Germinal center (tissue), 1 donor: ENCODE results near the gene AKAP7.
"Not testable (repeated sequence)": the region's sequence is repeated elsewhere in the genome, so short reads cannot be mapped to it uniquely, and the experiment has no call there.

Experiments used
- DNase-seq: peaks from one replicate; pipeline ENCODE4 v3.0.0; 2012; ENCODE audit warnings: mixed read lengths, low spot score

The AKAP7 gene

DNA sequence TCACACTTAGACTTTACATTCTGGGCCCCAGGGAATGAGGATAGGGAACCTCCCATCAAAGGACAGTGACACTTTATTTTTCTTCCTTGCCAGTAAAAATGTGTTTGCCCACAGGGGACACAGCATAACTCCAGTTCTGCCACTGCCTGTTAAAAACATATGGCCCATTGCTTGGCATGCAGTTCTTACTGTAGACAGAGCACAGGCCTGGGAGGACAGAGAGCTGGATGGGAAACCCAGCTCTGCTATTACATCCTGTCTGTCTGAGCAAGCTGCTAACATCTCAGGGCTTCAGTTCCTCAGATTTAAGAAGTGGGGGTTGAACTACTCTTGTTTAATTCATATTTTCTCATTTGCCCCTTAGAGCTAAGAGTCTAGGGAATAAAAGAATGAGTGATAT, 120.2 kb downstream of the AKAP7 start:
- no peak for DNase-seq

DNA sequence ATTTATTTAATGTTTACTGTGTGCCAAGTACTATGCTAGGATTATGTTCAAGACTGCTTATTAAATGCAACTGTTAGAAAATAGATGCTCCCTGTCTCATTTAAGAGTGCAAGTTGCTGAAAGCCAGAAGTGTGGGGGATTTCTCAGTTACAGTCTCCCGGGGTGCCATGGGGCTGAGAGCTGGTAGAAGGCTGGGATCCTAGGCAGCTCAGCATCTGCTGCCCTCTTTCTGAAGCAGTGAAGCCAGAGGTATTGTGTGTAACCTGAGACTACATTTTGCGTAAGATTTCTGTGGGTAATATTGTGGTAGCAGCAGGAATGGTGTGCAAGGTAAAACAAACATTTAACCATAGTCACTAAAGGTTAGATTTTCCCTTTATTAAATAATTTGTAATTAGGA, 120.6 kb downstream of the AKAP7 start:
- no peak for DNase-seq

DNA sequence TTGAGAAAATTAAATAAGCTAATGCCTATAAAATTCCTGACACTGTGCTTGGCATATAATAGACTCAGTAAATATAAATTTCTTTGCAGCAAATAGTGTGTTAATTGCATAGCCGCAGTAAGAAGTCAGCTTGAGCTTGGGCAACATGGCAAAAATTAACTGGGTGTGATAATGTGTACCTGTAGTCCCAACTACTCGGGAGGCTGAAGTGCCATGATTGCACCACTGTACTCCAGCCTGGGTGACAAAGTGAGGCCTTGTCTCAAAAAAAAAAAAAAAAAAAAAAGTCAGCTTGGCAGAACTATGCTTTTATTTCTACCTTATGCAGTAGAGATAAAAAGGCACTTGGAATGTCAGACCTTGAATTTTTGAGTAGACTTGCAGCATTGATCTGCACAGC, 121.8 kb downstream of the AKAP7 start:
- DNase-seq, result no peak

DNA sequence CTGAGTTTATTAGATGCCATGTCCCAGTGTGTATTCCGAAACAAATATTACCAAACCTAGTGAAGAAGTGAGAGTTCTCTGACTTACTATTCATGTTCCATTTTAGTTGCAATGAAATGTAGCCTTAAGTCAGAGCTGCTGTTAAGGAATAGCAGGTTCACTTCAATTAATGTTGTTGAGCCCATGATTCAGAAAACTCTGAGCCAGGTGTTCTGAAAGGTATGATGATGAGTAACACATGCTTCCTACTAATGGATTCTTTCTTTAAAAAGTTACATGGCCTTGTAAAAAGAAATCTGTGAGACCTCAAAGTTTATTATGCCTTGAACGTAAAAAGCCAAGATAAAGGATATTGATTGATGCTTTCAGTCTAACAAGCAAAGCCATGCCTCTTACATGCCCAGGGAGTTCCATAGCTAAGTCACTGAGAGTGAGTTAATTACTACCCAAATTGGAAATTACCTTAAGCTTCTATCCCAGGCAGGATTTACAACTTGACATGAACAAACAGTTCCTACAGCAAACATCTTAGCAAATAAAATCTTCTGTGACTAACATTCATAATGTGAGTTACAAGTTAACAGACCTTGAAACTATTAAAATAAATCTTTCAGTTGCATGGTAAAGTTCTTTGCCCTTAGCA, 122.9 kb downstream of the AKAP7 start:
- no peak for DNase-seq

DNA sequence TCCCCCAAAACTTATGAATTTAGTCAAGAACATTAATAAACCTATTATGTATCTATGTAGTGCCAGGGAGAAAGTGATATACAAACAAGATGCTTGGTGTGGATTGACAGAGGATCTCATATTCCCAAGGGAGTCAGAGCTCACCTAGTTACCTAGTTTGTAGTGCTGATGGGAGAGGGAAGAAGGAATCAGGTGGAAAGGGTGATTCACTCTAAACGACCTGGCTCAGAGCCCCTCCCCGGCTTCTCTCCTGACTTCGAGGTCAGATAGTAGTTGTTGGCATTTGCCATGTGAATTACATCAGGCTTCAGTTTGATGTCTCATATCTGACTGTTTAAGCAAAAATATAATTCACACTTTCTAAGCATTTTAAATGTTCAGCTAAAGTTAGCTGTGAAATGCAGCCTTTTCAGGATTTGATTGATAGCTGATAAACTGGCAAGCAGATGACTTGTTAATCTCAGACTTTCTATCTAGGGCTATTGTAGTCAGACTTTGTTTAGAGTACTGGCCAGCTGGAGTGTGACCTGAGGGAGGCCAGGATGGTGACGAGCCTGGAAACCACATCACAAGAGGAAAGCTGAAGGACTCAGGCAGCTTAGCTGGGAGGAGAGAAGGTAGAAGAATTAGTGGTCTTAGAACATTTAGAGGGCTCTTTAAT, 123.7 kb downstream of the AKAP7 start:
- no peak for DNase-seq

DNA sequence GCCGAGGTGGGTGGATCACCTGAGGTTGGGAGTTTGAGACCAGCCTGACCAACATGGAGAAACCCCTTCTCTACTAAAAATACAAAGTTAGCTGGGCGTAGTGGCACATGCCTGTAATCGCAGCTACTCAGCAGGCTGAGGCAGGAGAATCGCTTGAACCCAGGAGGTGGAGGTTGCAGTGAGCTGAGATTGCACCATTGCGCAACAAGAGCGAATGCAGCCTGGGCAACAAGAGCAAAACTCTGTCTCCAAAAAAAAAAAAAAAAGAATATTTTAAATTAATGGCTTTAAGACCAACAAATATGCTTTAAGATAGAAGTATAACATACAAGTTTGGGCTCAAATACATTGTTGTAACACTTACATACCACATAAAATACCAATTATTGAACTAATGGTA, 125.7 kb downstream of the AKAP7 start:
- DNase-seq, result not testable (repeated sequence)

DNA sequence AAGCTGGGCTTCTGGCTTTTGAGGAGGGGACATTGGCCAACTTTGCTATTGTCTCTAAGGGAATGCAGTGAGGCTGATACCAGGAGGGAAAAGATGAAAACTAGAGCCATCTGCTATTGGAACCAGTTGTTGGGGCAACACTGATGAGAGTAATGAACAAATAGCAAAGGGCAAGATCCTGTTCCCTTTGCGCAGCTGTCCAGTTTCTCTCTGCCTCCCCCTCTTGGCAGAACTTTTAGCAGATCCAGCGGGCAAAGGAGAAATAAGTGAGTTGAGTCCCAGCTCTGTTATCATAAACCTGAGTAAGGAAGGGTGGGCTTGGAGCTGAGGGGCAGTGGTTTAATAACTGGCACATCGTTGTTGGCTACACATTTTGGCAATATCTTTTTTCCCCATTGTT, 126.8 kb downstream of the AKAP7 start:
- no peak for DNase-seq

DNA sequence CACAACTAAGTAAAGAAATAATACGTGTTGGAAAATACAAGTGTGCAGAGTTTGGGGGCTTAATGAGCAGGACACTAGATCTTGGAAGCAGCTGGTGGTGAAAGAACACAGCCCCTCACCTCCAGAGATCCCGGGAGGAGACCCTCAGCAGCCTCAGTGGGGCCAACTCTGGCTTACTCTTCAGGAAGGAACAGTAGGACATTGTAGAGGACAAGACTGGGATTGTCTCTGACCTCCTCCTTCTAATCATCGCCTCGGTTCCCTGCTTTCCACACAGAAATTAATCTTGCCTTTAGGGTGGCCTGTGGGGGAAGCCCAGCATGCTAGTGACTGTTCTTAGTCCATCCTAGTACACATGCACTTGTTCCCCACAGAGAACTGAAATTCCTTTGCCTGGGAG, 130.7 kb downstream of the AKAP7 start:
- DNase-seq, result no peak

DNA sequence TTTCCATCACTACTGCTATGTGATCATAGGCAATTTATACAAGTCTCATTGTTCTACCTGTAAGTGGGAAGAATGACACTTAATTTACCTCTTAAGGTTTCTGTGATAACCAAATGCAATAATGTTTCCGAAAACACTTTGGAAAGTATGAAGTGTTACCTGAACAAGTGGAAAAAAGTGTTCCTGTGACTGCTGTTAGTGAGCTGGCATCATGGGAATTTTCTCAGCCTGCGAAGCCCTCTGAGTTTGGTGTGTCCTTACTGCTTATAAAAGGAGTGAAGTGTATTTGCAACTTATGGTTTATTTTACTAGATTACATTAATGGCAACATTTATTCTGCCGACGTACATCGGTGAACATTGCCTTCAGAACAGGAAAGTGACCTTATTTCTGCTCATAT, 133.0 kb downstream of the AKAP7 start:
- no peak for DNase-seq

DNA sequence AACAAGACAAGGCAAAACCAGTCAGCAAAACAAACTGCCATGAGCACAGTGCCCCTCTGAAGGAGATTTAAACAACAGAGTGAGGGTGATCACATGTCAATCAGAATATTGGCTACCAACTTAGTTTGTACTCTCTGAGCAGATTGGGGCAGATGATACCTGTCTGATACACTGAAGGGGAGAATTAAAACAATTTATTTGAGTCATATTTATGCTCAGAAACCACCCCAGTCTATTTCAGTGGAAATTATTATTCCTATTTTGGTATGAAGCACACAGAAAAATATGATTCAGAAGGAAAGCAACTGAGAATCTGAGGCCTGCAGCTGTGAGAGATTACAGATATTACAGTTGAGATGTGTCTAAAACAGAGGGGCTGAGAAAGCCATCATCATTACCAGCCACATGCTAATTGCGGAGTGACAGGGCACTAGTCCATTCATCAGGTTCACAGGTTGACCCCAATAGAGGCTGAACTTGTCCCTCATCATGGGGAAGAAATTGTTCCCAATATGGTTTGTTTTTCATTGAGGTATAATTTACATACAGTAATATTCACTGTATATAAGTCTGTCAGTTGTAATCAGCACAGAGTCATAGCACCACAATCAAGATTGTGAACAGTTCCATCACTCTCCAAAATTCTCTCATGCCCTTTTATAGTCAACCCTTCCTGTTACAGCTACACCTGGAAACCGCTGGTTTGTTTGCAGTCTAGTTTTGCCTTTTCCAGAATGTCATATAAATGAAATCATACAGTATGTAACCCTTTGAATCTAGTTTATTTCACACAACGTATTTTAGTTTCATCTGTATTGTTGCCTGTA, 134.5 kb downstream of the AKAP7 start:
- DNase-seq, result no peak

DNA sequence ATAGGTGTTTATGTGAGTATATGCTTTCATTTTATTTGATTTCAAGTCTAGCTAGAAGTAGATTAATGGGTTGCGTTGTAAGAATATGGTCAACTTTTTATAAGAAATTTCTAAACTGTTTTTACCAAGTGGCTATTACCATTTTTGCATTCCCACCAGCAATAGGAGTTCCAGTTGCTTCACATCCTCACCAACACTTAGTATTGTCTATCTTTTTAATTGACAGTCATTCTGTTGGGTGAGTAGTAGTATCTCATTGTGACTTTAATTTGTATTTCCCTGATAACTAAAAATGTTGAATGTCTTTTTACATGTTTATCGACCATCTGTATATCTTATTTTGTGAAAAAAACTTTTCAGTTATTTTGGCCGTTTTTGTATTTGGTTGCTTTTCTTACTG, 135.3 kb downstream of the AKAP7 start:
- DNase-seq, result no peak

DNA sequence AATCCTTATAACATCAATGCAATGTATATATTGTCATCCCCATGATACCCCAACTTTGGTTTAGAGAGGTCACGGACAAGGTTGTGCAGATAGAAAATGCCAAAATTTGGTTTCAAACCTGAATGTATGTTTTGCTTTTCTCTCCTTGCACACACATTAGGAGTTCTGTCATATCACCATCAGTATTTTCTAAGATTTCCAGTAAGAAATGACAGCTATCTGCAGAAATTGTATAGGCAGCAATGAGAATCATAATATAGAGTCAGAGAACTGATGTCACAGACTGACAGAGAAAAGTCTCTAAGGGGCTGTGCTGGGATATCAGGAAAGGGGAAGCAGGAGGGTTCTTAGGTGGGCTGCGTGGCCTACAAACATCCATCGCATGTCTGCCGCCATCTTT, 140.0 kb downstream of the AKAP7 start:
- DNase-seq, result no peak

DNA sequence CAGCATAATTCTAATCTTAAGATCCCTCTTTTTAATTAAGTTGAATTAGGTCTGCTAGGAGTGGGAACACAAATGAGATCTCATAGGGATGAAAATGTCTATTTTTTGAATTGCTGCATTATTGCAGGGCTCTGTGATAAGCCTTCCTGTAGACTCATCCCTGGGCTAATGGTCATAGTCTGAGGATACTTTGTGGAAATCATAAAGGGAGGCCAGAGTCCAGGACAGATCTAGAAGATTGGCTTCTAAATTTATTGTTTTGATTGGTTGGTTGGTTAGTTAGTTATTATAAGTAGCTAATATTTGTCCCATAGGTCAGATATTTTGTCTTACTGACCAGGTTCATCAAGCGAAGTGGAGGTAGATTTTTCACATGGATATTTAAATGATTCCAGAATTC, 142.3 kb downstream of the AKAP7 start:
- DNase-seq, result no peak

DNA sequence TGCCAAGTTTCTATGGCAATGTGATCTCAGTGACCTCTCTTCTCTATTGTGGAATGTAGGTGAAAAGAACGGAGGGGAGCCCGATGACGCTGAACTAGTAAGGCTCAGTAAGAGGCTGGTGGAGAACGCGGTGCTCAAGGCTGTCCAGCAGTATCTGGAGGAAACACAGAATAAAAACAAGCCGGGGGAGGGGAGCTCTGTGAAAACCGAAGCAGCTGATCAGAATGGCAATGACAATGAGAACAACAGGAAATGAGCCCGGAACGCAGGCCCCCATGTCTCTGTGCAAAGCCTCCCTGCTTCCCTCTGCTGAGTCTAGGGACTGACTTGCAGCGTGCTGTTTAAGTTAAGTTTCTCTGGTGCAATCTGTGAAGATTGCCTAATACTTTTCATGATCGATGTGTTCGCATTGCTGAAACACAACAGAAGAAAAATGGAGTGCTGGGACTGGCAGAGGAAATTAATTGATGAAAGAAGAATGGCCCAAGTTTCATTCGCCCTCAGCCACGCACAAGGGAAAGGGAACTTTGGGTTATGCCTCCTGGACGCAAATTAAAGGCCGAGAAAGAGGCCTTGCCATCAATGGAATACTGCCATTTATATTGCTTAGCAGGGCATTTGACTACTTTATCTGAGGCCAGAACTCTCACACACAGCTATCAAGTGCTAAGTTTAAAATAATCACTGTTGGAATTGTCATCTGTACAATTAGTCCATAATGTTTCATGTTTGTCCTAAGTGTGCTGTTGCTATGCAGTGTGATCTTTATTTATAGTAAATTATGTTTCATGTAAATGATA, 146.4 kb downstream of the AKAP7 start:
- peak; percentile 6 for DNase-seq

DNA sequence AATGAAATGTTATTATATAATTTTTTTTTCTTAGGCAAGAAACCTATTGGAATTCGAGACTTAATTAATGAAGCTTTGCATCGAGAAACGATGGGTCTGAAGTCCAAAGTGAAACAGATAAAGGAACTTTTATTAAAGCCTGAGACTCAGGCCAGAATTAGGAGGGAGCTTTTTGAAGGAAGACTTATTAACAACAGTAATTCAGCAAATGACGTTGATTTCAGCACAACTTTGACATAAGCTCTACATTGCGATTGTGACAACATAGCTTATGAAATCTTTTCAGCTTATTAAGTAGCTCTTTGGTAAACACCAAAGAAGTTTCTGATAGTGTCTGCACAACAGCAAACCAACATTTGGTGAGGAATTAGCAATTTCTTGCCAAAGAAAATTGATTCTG, 147.1 kb downstream of the AKAP7 start:
- no peak for DNase-seq

DNA sequence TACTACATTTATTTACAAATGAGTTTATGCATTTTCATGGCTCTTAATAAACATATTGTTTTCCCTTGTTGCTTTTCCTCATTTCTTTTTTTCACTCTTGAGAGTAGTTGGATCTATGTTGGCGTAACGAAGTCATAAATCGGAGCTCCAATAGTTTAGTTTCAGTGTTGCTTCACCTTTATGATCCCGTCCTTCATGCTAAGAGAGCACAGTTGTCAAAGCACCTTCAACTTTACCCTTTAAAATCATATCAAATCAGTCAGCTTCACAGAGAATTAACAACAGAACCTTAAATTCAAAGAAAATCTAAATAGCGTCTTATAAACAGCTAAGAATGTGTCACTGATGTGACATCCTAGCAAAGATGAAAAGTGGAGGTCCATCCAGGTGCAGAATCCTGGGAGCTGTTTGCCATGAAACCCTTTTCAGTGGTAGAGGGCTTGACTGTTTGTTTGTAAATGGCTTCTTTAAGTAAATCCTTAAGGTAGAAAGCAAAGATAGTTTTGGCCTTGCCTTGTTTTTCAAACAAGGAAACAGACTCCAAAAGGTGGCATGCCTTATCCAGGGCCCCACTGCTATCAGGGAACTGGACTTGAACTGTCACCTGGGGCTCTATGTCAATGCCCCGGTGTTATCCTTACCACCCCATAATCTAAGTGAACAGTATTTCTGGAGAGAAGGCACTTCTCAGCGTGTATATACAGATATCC, 148.4 kb downstream of the AKAP7 start:
- no peak for DNase-seq

DNA sequence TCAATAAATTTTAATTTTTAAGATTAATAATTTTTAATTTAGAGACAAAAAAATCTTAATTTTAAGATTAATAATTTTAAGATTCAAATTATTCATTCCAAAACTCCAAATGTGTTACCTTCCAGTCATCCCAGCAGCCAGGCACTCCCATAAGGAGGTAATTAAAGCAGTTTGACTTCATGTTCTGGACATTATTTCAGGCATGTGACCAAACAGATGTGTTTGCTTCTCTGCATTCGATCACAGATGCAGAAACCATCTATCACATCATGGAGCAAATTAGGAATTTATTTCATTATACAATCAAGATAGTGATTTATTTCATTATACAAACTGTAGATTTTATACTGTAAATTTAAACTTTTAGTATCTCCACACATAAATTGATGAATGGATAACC, 150.3 kb downstream of the AKAP7 start:
- DNase-seq, result no peak

DNA sequence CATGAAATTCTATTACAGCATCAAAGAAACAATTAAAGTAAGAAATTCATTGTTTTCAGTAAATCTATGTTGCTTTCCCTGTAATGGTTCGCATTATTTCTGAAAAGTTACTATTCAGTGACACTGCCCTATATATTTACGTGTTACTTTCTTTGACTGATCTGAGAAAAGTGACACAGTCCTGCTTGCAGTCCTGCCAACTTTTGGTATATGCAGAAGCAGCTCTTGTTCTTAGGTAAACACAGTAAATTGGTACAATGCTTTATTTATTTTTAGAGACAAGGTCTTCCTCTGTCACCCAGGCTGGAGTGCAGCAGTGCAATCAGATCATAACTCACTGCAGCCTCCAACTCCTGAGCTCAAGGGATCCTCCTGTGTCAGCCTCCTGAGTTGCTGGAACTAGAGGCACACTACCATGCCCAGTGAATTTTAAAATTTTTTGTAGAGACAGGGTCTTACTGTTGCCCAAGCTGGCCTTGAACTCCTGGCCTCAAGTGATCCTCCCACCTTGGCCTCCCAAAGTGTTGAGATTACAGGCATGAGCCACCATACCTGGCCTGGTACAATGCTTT, 151.3 kb downstream of the AKAP7 start:
- DNase-seq, result no peak

DNA sequence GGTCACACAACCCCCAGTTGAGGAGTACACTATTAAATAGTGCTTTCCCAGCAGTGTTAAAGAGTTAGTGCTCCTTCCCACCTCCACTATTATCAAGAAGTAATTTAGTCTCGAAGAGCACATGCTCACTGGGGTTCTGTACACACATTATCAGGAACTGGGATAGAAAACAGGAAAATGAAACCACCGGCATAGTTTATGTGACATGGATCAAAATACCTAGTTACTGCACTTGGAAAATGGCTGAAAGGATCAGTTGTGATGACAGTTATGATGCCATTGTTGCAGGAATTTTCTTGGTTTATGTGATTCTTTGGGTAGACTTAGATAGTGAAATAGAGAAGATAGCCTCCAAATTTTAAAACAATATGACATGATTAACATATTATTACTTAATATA, 152.9 kb downstream of the AKAP7 start:
- DNase-seq, result no peak

DNA sequence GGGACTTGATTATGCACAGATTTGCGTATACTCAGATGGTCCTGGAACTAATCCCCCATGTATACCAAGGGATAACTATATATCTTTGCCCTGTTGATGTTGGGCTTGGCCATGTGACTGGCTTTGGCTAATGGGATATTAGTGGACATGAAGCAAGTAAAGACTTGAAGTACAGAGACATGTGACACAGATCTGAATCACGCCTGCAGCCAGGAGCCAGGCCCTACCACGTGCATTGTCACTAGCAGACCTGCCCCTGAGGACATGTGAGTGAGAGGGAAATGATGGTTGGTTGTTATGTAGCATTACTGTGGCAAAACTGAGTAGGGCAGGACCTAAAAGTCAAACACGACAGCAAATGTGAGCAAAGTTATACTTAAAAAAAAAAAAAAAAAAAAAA, 155.7 kb downstream of the AKAP7 start:
- no peak for DNase-seq

DNA sequence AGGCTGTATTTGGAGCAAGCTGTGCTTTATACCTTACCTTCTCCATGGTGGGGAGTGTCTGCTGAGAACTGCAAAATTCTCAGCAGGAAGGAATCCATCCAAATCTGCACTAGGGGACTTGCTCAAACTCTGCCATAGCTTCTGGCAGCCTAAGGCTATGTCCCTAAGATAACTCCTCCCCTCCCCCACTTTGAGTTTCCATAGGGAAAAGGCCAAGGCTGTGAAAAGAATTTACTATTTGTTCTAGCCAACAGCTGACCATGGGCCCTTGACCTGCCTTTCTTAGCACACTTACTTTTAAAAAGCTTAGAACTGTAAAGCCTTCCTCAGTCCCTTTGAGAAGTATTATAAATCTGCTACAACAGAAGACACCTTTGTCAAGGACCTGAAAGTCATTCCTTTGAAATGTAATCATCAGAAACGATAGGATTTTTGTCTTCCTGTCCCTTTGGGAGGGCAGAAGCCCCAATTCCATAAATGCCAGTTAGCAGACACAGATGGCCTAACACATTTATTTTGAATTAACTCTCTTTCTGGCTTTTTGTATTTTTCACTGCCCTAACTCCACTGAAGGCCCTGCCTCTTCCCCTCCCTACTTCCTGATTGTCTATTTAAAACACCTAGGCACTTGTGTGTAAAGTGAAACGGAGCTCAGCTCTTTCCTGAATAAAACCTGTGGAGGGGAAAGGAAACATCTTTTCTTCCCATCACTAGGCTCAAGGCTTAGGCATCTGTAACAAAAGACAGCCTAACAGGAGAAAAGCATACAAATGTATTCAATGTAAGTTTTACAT, 157.1 kb downstream of the AKAP7 start:
- no peak for DNase-seq
